Neuron (in vitro differentiated cells): ENCODE results near the gene NUP210.

Source experiments
- H2AFZ ChIP-seq: one replicate; pipeline ENCODE4 v1.6.1; 2013; ENCODE audit warnings: low read depth, mild to moderate bottlenecking, inconsistent platforms, low read length, moderate library complexity
- H3K27me3 ChIP-seq: one replicate; pipeline ENCODE4 v1.6.1; 2013; ENCODE audit warnings: low read length; ENCODE audit not compliant: insufficient read depth
- H3K36me3 ChIP-seq: one replicate; pipeline ENCODE4 v1.6.1; 2013; ENCODE audit warnings: low read length; ENCODE audit not compliant: insufficient read depth
- H3K4me1 ChIP-seq: one replicate; pipeline ENCODE4 v1.6.1; 2013; ENCODE audit warnings: low read length; ENCODE audit not compliant: insufficient read depth
- H3K4me3 ChIP-seq: 2 replicates; pipeline ENCODE4 v1.5.1; 2013; ENCODE audit warnings: mild to moderate bottlenecking, low read length, moderate library complexity
- H3K9me3 ChIP-seq: one replicate; pipeline ENCODE4 v1.6.1; 2013; ENCODE audit warnings: low read length

The NUP210 gene

GRCh38 chr3:13307041-13307440 is 113.1 kb downstream of the NUP210 start:
- H3K4me3 ChIP-seq, result no peak overlapping the region
- no peaks in the 10 kb centered on the region for H3K27me3 ChIP-seq
- H3K4me1 ChIP-seq, result peaks cover 5% of the 10 kb centered on the region
- H2AFZ ChIP-seq, result no peak overlapping the region
- H3K9me3 ChIP-seq, result no peaks in the 10 kb centered on the region
- H3K36me3 ChIP-seq, result no peaks in the 10 kb centered on the region

DNA sequence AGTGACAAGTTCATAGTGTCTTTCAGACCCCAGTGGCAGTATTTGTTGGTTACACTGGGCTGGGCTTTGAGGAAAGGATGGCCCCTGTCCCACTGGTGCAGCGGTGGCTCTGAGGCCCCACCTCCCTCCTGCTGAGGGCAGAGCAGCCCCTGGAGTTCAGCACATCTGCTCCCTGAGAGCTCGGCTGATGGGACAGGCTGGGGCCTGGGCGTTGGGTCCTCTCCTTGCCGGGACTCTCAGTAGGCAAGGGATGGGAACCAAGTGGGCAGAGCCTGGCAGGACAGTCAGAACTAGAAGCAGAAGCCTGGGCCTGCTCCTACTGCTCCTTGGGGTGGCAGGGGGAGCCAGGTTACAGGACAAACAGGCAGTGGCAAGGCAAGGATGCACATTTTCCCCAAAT is 114.5 kb downstream of the NUP210 start:
- H2AFZ ChIP-seq, result no peak overlapping the region
- H3K4me3 ChIP-seq, result no peak overlapping the region
- H3K27me3 ChIP-seq, result no peaks in the 10 kb centered on the region
- no peaks in the 10 kb centered on the region for H3K36me3 ChIP-seq
- no peaks in the 10 kb centered on the region for H3K9me3 ChIP-seq
- peaks cover 19% of the 10 kb centered on the region for H3K4me1 ChIP-seq

DNA sequence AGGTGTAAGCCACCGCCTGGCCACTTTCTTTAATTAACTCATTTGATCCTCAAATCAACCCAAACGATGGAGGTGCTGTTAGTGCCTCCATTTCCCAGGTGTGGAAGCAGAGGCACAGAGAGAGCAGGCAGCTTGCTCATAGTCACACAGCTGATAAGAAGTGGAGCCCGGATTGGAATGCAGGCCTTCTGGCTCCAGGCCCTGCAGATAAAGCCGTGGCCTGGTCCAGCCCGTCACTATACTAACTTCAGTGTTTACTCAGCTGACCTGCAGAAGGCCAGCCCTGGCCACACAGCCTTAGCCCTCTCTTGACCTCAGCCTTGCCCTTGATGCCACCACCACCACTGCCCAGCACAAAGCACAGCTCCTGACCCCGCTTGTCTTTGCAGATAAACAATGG is 116.7 kb downstream of the NUP210 start:
- peaks cover 23% of the 10 kb centered on the region for H3K4me1 ChIP-seq
- H3K4me3 ChIP-seq, result no peak overlapping the region
- no peaks in the 10 kb centered on the region for H3K27me3 ChIP-seq
- no peaks in the 10 kb centered on the region for H3K9me3 ChIP-seq
- no peaks in the 10 kb centered on the region for H3K36me3 ChIP-seq
- H2AFZ ChIP-seq, result no peak overlapping the region

GRCh38 chr3:13301286-13301987 is 118.7 kb downstream of the NUP210 start:
- peaks cover 3% of the 10 kb centered on the region for H3K27me3 ChIP-seq
- H3K4me3 ChIP-seq, result no peak overlapping the region
- no peaks in the 10 kb centered on the region for H3K9me3 ChIP-seq
- H3K4me1 ChIP-seq, result peaks cover 33% of the 10 kb centered on the region
- no peaks in the 10 kb centered on the region for H3K36me3 ChIP-seq
- H2AFZ ChIP-seq, result no peak overlapping the region

DNA sequence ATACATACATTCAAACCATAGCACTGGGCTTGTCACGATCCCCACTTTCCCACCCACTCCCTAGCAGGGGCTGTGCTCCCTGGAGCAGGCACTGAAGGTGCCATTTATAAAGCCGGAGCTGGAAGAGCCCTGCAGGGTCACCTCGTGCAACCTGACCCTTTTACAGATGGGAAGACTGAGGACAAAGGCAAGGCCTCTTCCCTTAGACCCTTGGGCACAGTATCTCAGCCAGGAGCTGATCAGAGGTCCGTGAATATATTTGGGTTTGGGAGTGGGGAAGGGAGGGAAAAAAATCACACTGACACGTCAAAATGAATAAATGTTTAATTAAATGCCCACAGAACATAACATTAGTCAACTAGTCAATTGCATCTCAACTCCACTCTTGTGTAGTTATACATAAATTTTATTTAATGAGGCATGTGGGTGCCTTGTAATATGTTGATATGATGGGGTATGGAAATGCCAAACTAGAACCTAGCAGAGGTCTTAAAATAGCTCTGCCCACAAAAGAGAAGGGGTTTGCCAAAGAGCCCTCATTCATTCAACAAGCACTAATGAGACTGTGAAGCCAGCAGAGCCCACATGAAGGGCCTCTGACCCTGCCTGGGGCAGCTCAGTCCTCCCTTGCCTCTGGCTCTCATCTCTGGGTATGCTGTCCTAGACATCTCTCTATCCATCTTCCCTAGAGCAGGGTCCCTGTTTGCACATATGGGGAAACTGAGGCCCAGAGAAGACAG is 119.4 kb downstream of the NUP210 start:
- no peaks in the 10 kb centered on the region for H3K36me3 ChIP-seq
- H3K4me1 ChIP-seq, result peaks cover 34% of the 10 kb centered on the region
- no peak overlapping the region for H2AFZ ChIP-seq
- no peak overlapping the region for H3K4me3 ChIP-seq
- no peaks in the 10 kb centered on the region for H3K9me3 ChIP-seq
- H3K27me3 ChIP-seq, result peaks cover 3% of the 10 kb centered on the region

DNA sequence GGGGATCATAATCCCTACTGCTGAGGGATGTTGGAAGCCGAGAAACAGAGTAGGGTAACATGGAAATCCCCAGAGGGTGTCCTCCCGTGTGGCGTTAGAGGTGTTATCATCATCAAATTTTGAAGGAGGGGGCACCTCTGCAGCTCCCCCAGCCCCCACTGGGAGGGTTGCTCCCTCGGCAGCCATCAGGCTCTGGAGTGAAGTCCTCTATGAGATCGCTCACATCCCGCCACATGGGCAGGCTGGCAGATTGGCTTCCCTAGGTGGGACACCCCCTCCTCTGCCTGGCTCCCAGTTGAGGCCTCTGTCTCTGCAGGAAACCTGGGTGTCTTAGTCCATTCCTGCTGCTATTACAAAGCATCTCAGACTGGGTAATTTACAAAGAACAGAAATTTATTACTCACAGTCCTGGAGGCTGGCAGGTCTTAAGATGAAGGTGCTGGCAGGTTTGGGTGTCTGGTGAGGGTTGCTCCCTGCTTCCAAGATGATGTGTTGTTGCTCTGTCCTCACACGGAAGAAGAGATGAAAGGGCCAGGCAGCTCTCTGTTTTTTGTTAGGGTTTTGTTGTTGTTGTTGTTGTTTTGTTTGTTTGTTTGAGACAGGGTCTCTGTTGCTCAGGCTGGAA is 120.5 kb downstream of the NUP210 start:
- Histone ChIP-seq H3K27me3 (peaks cover 3% of the 10 kb centered on the region), H3K9me3 (no peaks in the 10 kb centered on the region), H3K4me1 (peaks cover 34% of the 10 kb centered on the region), H3K36me3 (no peaks in the 10 kb centered on the region), H2AFZ (no peak overlapping the region), H3K4me3 (no peak overlapping the region)

DNA sequence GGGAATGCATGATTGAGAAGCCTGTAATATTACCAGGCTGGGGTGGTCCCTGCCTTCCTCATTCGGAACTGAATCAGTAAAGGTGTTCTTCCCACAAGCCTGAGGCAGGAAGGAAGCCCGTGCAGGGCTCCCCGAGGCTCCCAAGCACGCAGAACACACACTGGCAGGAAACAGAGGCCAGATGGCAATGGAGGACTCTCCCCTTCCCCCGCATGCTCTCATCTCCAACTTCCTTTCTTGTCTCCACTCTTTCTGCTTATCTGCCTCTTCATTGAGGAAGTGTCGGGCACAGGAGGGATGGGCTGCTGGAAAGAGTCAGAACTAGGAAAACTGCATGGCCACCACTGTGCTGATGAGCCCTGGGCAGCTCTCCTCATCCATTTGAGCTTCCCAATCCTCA is 123.5 kb downstream of the NUP210 start:
- H3K27me3 ChIP-seq, result peaks cover 3% of the 10 kb centered on the region
- no peaks in the 10 kb centered on the region for H3K9me3 ChIP-seq
- H3K4me3 ChIP-seq, result no peak overlapping the region
- no peak overlapping the region for H2AFZ ChIP-seq
- H3K4me1 ChIP-seq, result peaks cover 25% of the 10 kb centered on the region
- no peaks in the 10 kb centered on the region for H3K36me3 ChIP-seq

DNA sequence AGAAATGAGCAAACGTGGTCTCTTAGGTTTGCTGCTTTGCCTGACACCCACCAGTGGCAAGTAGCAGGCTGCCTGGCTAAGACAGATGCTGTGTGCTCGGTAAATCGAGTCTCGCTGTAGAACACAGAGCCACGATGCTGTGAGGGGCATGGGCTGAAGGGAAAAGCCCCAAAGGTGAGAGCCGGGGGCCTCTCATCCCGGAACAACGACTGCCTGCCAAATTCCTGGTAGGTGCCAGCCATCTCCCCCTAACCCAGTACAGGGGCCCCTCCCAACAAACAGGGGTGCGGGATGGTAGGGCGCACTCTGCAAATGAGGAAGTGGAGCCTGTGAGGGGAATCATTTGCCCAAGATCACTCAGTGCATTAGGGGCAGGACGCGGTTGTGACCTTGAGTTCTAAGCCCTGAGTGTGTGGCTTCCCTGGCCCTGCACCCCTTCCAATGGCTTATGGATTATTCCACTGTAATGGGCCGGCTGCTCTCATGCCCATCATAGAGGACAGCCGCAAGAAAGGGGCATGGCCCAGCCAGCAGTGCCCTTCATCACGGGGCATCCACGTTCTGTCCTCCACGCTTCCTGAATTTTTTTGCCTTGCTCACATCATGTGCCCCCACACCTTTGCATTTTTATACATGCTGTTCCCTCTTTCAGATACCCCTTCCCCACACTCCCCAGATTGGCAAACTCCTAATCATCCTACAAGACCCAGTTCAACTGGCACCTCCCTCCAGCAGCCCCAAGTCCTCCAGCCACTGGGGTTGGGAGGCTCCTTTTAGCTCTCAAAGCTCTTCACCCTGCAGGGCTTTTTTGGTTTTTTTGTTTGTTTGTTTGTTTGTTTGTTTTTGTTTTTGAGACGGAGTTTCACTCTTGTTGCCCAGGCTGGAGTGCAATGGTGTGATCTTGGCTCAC is 125.4 kb downstream of the NUP210 start:
- H3K4me3 ChIP-seq, result no peak overlapping the region
- no peaks in the 10 kb centered on the region for H3K9me3 ChIP-seq
- H3K4me1 ChIP-seq, result peaks cover 12% of the 10 kb centered on the region
- no peak overlapping the region for H2AFZ ChIP-seq
- H3K27me3 ChIP-seq, result peaks cover 3% of the 10 kb centered on the region
- no peaks in the 10 kb centered on the region for H3K36me3 ChIP-seq

GRCh38 chr3:13292375-13292774 is 127.7 kb downstream of the NUP210 start:
- peaks cover 3% of the 10 kb centered on the region for H3K27me3 ChIP-seq
- peaks cover 7% of the 10 kb centered on the region for H3K4me1 ChIP-seq

DNA sequence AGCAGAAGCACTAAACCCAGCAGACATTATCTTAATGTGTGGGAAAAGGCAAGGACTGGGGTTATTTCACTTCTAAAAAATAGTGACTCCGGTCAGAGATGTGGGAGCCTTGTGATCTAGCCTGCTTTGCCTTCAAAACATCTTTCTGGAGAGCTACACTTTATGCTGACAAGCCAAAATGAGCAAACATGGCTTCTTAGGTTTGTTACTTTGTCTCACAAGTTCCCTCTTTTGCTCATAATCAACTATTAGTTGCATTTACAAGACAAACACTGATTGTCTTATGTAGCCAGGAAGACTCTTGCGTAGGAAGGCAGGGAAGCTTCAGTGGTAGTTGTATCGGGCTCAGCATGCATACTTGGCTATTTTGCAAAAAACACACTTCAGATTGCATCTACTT is 129.2 kb downstream of the NUP210 start:
- no peak overlapping the region for H3K4me3 ChIP-seq
- no peaks in the 10 kb centered on the region for H3K36me3 ChIP-seq
- no peaks in the 10 kb centered on the region for H3K4me1 ChIP-seq
- H2AFZ ChIP-seq, result no peak overlapping the region
- H3K27me3 ChIP-seq, result no peaks in the 10 kb centered on the region
- H3K9me3 ChIP-seq, result no peaks in the 10 kb centered on the region

More at GRCh38 chr3:13292375-13292774, 127.7 kb downstream of the NUP210 start:
- H3K4me3 ChIP-seq, result no peak overlapping the region
- no peaks in the 10 kb centered on the region for H3K36me3 ChIP-seq
- H3K9me3 ChIP-seq, result no peaks in the 10 kb centered on the region
- no peak overlapping the region for H2AFZ ChIP-seq

DNA sequence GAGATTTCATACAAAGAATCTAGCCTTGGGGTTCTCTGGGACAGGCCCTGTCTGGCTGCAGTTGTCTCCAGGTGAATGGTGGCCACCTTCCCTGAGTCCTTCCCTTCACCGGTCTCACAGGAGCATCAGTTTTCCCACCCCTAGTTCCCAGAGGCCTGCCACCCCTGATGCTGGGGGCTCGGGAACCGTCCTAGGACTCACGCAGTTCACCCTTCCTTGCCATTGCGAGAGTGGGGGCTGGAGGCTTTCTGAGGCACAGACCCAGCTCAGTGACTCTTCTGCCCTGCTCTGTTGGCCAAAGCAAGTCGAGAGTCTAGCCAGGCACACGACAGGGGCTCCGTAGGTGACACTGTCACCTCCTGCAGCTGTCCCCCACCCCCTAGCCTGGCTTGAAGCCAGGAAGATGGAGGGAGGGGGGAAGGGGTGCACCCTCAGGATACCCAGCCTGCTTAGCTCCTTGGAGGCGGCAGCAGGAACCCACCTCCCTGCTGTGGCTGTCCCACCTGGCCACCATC is 130.3 kb downstream of the NUP210 start:
- no peaks in the 10 kb centered on the region for H3K36me3 ChIP-seq
- H2AFZ ChIP-seq, result no peak overlapping the region
- H3K9me3 ChIP-seq, result peaks cover 7% of the 10 kb centered on the region
- peaks cover 7% of the 10 kb centered on the region for H3K27me3 ChIP-seq
- H3K4me1 ChIP-seq, result no peaks in the 10 kb centered on the region
- H3K4me3 ChIP-seq, result no peak overlapping the region

- Histone ChIP-seq H3K27me3 (peaks cover 14% of the 10 kb centered on the region), H2AFZ (no peak overlapping the region), H3K4me3 (no peak overlapping the region), H3K9me3 (peaks cover 11% of the 10 kb centered on the region), H3K4me1 (no peaks in the 10 kb centered on the region), H3K36me3 (no peaks in the 10 kb centered on the region)
Measured at GRCh38 chr3:13288732-13289718, 131.1 kb downstream of the NUP210 start.
